Sigmoid colon (tissue), 7 donors: ENCODE measurements around the gene GALNT7. TPM values are rescaled to one million over a fixed set of nuclear protein-coding genes. Genes with fewer than 3 reads are reported as not detected.

Experiments
- DNase-seq: peaks from one replicate; pipeline ENCODE4 v3.0.0-alpha.2; 2019
- H3K27ac ChIP-seq, 4 donors: fragments of 200-600 bp; sonication (generic); one replicate each; pipeline ENCODE4 v1.5.1; 2016 to 2019; ENCODE audit warnings: mild to moderate bottlenecking in 1 of 4
- H3K27me3 ChIP-seq, 3 donors: fragments of 200-600 bp; sonication (generic); one replicate each; pipeline ENCODE4 v1.5.1; 2019; ENCODE audit warnings: mild to moderate bottlenecking in 1 of 3
- H3K36me3 ChIP-seq, 4 donors: fragments of 200-600 bp; sonication (generic); one replicate each; pipeline ENCODE4 v1.5.1; 2016 to 2019
- H3K4me1 ChIP-seq, 4 donors: fragments of 200-600 bp; sonication (generic); one replicate each; pipeline ENCODE4 v1.5.1; 2017 to 2019
- H3K4me3 ChIP-seq, 4 donors: fragments of 200-600 bp; sonication (generic); one replicate each; pipeline ENCODE4 v1.5.1; 2017 to 2019; ENCODE audit warnings: mild to moderate bottlenecking in 2 of 4, moderate library complexity in 1 of 4
- H3K9me3 ChIP-seq, 4 donors: fragments of 200-600 bp in 3 of 4; sonication (generic) in 3 of 4; one replicate each; pipeline versions ENCODE4 v1.5.1 to v1.6.1; 2013 to 2019
- EP300 ChIP-seq, 4 donors: sonication (generic); formaldehyde crosslinking; IDR thresholded peaks; one replicate each; pipeline ENCODE4 v1.6.1; 2017; ENCODE audit warnings: antibody characterized with exemption in 4 of 4
- POLR2A ChIP-seq, 2 donors: fragments of 450-650 bp; IDR thresholded peaks; one replicate each; pipeline ENCODE4 v1.6.1; 2016; ENCODE audit warnings: antibody characterized with exemption in 2 of 2, mild to moderate bottlenecking in 2 of 2, moderate library complexity in 2 of 2
- POLR2AphosphoS5 ChIP-seq, 4 donors: sonication (generic); formaldehyde crosslinking; IDR thresholded peaks; one replicate each; pipeline ENCODE4 v1.6.1; 2017; ENCODE audit warnings: antibody characterized with exemption in 4 of 4
- WGBS, 2 donors: extraction: QIAGEN DNeasy Blood & Tissue Kit; methylation state at CpG; one replicate each; pipeline ENCODE4 v1.1.7; 2013; 5-methylcytosine and 5-hydroxymethylcytosine counted together
- intact Hi-C: fragments of 100-400 bp; cut with DNase I; formaldehyde crosslinking; loops from one replicate; pipeline ENCODE4 v1.15.1; 2023
- polyA plus RNA-seq, 3 donors: library from polyadenylated mRNA; stranded (reverse); fragments of 200-250 nt; gene quantifications; one replicate each; pipeline ENCODE4 v1.2.3, GENCODE V29; 2013
- total RNA-seq, 4 donors: library from RNA; depleted of rRNA; stranded (reverse); fragments of >200 nt; gene quantifications; one replicate each; pipeline ENCODE4 v1.1.0, GENCODE V29; 2016
- TF ChIP-seq, protein P1 (sequence below), 4 experiments: fragments of 450-650 bp in 3 of 4; fragments of 200-600 bp in 1 of 4; IDR thresholded peaks; one replicate each; pipeline ENCODE4 v1.5.1; 2016 to 2019; ENCODE audit warnings: antibody characterized with exemption in 4 of 4, mild to moderate bottlenecking in 3 of 4, moderate library complexity in 2 of 4
- donor health status: healthy with polysubstance abuse.
- donor health status: Bipolar disorder and iron deficiency.
- donor health status: healthy.

Gene GALNT7
- total and polyA plus RNA-seq, 7 donors, result 13.2 to 22.7 (median 16.8) TPM

- no peaks in the 10 kb centered on the region for H3K27me3 ChIP-seq
- intact Hi-C loops, result no loop called here
- no peak for TF ChIP-seq POLR2AphosphoS5 (IDR thresholded peaks at IDR 0.05)
- no peak for TF ChIP-seq EP300 (IDR thresholded peaks at IDR 0.05)
- TF ChIP-seq, protein P1, sequence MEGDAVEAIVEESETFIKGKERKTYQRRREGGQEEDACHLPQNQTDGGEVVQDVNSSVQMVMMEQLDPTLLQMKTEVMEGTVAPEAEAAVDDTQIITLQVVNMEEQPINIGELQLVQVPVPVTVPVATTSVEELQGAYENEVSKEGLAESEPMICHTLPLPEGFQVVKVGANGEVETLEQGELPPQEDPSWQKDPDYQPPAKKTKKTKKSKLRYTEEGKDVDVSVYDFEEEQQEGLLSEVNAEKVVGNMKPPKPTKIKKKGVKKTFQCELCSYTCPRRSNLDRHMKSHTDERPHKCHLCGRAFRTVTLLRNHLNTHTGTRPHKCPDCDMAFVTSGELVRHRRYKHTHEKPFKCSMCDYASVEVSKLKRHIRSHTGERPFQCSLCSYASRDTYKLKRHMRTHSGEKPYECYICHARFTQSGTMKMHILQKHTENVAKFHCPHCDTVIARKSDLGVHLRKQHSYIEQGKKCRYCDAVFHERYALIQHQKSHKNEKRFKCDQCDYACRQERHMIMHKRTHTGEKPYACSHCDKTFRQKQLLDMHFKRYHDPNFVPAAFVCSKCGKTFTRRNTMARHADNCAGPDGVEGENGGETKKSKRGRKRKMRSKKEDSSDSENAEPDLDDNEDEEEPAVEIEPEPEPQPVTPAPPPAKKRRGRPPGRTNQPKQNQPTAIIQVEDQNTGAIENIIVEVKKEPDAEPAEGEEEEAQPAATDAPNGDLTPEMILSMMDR (IDR thresholded peaks at IDR 0.05), result no peak
- TF ChIP-seq POLR2A (IDR thresholded peaks at IDR 0.05), result no peak
- no peaks in the 10 kb centered on the region for H3K36me3 ChIP-seq
- WGBS, 2 donors, result 63 to 70% methylated on average over 4 of the region's 4 CpGs
- no peak overlapping the region for H3K4me3 ChIP-seq
- H3K9me3 ChIP-seq, result no peaks in the 10 kb centered on the region
- H3K27ac ChIP-seq, result peak overlapping the region in 1 of 4 donors; percentile 3
- peaks cover 0 to 39% (median 14%) of the 10 kb centered on the region in 4 donors for H3K4me1 ChIP-seq
- no peak for DNase-seq
Observed at GRCh38 chr4:173270312-173271027, 101.9 kb downstream of the GALNT7 start.

DNA sequence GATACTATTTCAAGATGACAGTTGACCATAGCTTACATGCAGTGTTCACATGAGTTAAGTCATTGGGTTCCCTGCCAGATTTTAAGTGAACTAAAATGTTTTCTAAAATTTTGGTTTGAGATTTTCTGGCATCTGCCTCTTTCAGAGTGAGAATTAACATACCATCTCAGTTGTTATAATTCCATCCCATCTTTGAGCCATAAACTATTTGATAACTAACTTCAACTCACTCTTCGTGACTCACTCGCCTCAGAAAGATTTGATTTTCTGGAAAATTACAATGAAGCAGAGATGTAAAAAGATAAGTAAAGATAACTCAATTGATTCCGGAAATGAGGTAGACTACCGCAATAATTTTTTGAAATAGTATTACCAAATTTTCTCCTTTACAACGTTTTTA lies 103.7 kb downstream of the GALNT7 start:
- 88 to 94% methylated on average over 5 of the region's 5 CpGs for WGBS, 2 donors
- H3K27me3 ChIP-seq, result no peaks in the 10 kb centered on the region
- H3K9me3 ChIP-seq, result no peaks in the 10 kb centered on the region
- TF ChIP-seq POLR2A (IDR thresholded peaks at IDR 0.05), result no peak
- TF ChIP-seq, protein P1 (IDR thresholded peaks at IDR 0.05), result no peak
- no peak for TF ChIP-seq POLR2AphosphoS5 (IDR thresholded peaks at IDR 0.05)
- no peak for TF ChIP-seq EP300 (IDR thresholded peaks at IDR 0.05)
- H3K36me3 ChIP-seq, result no peaks in the 10 kb centered on the region
- DNase-seq, result no peak
- intact Hi-C loops, result no loop called here
- H3K27ac ChIP-seq, result no peak overlapping the region
- peaks cover 0 to 33% (median 14%) of the 10 kb centered on the region in 4 donors for H3K4me1 ChIP-seq
- H3K4me3 ChIP-seq, result no peak overlapping the region

DNA sequence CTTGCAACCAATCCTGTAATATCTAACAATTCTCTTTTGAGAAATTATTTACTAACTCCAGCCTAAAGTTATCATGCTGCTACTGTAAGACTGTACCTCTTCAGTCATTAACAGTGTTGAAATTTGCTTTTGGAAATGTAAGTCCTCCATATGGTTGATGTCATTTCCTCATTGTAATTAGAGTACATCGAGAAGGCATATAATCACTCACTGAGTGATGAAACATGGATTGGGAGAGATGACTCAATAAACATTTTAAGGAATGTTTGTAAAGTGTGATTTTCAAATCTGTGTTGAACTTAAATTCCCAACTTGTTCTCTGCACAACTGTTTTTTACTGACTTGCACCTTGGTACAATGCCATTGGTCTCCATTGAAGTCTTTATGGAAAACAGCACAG lies 104.4 kb downstream of the GALNT7 start:
- DNase-seq, result no peak
- 68 to 73% methylated on average over 1 of the region's 1 CpG for WGBS, 2 donors
- Histone ChIP-seq H3K4me3 (no peak overlapping the region), H3K36me3 (no peaks in the 10 kb centered on the region), H3K9me3 (no peaks in the 10 kb centered on the region), H3K4me1 (peaks cover 0 to 33% (median 14%) of the 10 kb centered on the region in 4 donors), H3K27ac (no peak overlapping the region), H3K27me3 (no peaks in the 10 kb centered on the region)
- intact Hi-C loops, result no loop called here
- TF ChIP-seq POLR2AphosphoS5 (IDR thresholded peaks at IDR 0.05), result no peak
- no peak for TF ChIP-seq POLR2A (IDR thresholded peaks at IDR 0.05)

GRCh38 chr4:173273941-173274340 lies 105.3 kb downstream of the GALNT7 start:
- Histone ChIP-seq H3K4me3 (no peak overlapping the region), H3K27me3 (no peaks in the 10 kb centered on the region), H3K36me3 (no peaks in the 10 kb centered on the region), H3K9me3 (no peaks in the 10 kb centered on the region), H3K4me1 (peaks cover 0 to 33% (median 14%) of the 10 kb centered on the region in 4 donors), H3K27ac (no peak overlapping the region)
- no peak for DNase-seq
- TF ChIP-seq, protein P1 (IDR thresholded peaks at IDR 0.05), result no peak
- intact Hi-C loops, result no loop called here

- H3K4me1 ChIP-seq, result peaks cover 0 to 27% (median 14%) of the 10 kb centered on the region in 4 donors
- no peak overlapping the region for H3K27ac ChIP-seq
- no peaks in the 10 kb centered on the region for H3K27me3 ChIP-seq
- WGBS, 2 donors, result 94 to 99% methylated on average over 4 of the region's 4 CpGs
- no peaks in the 10 kb centered on the region for H3K9me3 ChIP-seq
- no peak for DNase-seq
- intact Hi-C loops, result no loop called here
- no peak for TF ChIP-seq POLR2A (IDR thresholded peaks at IDR 0.05)
- TF ChIP-seq EP300 (IDR thresholded peaks at IDR 0.05), result no peak
- TF ChIP-seq, protein P1 (IDR thresholded peaks at IDR 0.05), result no peak
- TF ChIP-seq POLR2AphosphoS5 (IDR thresholded peaks at IDR 0.05), result no peak
- no peaks in the 10 kb centered on the region for H3K36me3 ChIP-seq
- no peak overlapping the region for H3K4me3 ChIP-seq
Observed at GRCh38 chr4:173274744-173275143, 106.1 kb downstream of the GALNT7 start.
